Stomach (tissue), 9 donors: ENCODE data around the gene SYVN1. TPM values are rescaled to one million over a fixed set of nuclear protein-coding genes. Genes with fewer than 3 reads are reported as not detected.
"Not testable (repeated sequence)": the region's sequence is repeated elsewhere in the genome, so short reads cannot be mapped to it uniquely, and the experiment has no call there.

Source experiments
- DNase-seq, 2 donors: peaks; one replicate each; pipeline versions ENCODE4 v3.0.0 to v3.0.0-alpha.2; 2013 to 2019
- H3K27ac ChIP-seq, 5 donors: fragments of 200-600 bp in 4 of 5; sonication (generic) in 4 of 5; one replicate each; pipeline ENCODE4 v1.5.1; 2013 to 2019; ENCODE audit warnings: mild to moderate bottlenecking in 1 of 5, moderate library complexity in 1 of 5
- H3K27me3 ChIP-seq, 3 donors: fragments of 200-600 bp; sonication (generic); one replicate each; pipeline ENCODE4 v1.5.1; 2017 to 2019; ENCODE audit warnings: mixed run types in 1 of 3
- H3K36me3 ChIP-seq, 4 donors: fragments of 200-600 bp; sonication (generic); 1 replicate in 3 of 4; 2 replicates in 1 of 4; pipeline ENCODE4 v1.5.1; 2016 to 2019
- H3K4me1 ChIP-seq, 4 donors: fragments of 200-600 bp; sonication (generic); one replicate each; pipeline ENCODE4 v1.5.1; 2016 to 2019
- H3K4me3 ChIP-seq, 4 donors: fragments of 200-600 bp; sonication (generic) in 3 of 4; one replicate each; pipeline ENCODE4 v1.5.1; 2016 to 2019; ENCODE audit warnings: mild to moderate bottlenecking in 1 of 4
- H3K9me3 ChIP-seq, 4 donors: fragments of 200-600 bp; sonication (generic); one replicate each; pipeline ENCODE4 v1.5.1; 2016 to 2019
- EP300 ChIP-seq: sonication (generic); formaldehyde crosslinking; IDR thresholded peaks from one replicate; pipeline ENCODE4 v1.6.1; 2017; ENCODE audit warnings: antibody characterized with exemption
- POLR2A ChIP-seq, 4 donors: fragments of 450-650 bp; IDR thresholded peaks; one replicate each; pipeline ENCODE4 v1.6.1; 2016; ENCODE audit warnings: antibody characterized with exemption in 4 of 4, control low read depth in 2 of 4, mild to moderate bottlenecking in 1 of 4, moderate library complexity in 1 of 4
- POLR2AphosphoS5 ChIP-seq, 3 donors: sonication (generic); formaldehyde crosslinking; IDR thresholded peaks; one replicate each; pipeline ENCODE4 v1.6.1; 2016; ENCODE audit warnings: antibody characterized with exemption in 3 of 3
- WGBS, 5 donors: extraction: QIAGEN DNeasy Blood & Tissue Kit in 3 of 5; methylation state at CpG; one replicate each; pipeline versions ENCODE4 v1.1.5 to v1.1.7; 2013 to 2018; 5-methylcytosine and 5-hydroxymethylcytosine counted together
- intact Hi-C: fragments of 100-400 bp; cut with DNase I; formaldehyde crosslinking; loops from one replicate; pipeline ENCODE4 v1.15.1; 2023; ENCODE audit warnings: low total_unique reads
- polyA plus RNA-seq, 3 donors: library from polyadenylated mRNA; stranded (reverse); fragments of 200-250 nt; gene quantifications; one replicate each; pipeline ENCODE4 v1.2.3, GENCODE V29; 2013
- total RNA-seq, 5 donors: library from RNA; depleted of rRNA; stranded (reverse); fragments of >200 nt; gene quantifications; one replicate each; pipeline versions ENCODE4 v1.1.0 to v1.2.3, GENCODE V29; 2014 to 2016
- TF ChIP-seq, protein P1 (sequence below), 7 experiments: fragments of 450-650 bp in 4 of 7; fragments of 200-600 bp in 3 of 7; sonication (generic) in 3 of 7; IDR thresholded peaks; one replicate each; pipeline ENCODE4 v1.5.1; 2016 to 2019; ENCODE audit warnings: antibody characterized with exemption in 7 of 7, control low read depth in 2 of 7, mild to moderate bottlenecking in 1 of 7
- donor health status: healthy with polysubstance abuse.
- donor health status: Bipolar disorder and iron deficiency.
- donor health status: healthy.

SYVN1 gene
- total and polyA plus RNA-seq, 8 donors, result 7.2 to 75.3 (median 28.8) TPM

DNA sequence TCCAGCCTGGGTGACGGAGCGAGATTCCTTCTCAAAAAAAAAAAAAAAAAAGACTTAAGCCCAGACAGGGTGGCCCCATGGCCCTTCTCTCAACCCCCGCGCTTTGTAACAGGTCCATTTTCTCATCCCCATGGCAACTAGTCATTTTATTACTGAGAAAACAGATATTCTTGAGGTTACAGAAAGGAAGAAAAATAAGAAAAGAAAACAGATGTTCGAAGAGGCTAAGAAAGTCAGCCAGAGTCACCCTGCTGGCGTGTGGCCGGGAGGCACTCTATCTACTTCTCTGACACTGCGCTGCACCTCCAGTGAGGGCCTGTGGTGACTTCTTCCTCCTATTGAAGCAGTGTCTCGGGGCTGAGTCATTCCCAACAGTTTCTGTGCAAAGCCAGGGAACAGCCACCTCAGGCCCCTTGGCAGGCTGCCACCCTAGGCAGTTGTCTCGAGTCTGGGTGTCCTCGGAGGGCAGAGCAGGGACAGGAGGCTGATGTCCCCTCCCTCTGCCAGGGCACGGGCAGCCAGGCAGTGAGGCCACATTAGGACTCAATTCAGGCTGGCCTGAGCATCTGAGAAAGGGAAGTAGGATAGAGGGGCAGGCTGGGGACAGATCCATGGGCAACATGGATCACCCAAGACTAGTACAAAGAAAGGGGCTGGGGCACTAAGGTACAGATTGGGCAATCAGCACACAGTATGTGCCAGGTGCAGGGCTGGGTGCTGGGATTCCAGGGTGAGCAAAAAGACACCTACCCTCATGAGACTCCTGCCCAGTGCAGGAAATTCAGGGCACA, 16.4 kb upstream of the SYVN1 start:
- TF ChIP-seq, protein P1, sequence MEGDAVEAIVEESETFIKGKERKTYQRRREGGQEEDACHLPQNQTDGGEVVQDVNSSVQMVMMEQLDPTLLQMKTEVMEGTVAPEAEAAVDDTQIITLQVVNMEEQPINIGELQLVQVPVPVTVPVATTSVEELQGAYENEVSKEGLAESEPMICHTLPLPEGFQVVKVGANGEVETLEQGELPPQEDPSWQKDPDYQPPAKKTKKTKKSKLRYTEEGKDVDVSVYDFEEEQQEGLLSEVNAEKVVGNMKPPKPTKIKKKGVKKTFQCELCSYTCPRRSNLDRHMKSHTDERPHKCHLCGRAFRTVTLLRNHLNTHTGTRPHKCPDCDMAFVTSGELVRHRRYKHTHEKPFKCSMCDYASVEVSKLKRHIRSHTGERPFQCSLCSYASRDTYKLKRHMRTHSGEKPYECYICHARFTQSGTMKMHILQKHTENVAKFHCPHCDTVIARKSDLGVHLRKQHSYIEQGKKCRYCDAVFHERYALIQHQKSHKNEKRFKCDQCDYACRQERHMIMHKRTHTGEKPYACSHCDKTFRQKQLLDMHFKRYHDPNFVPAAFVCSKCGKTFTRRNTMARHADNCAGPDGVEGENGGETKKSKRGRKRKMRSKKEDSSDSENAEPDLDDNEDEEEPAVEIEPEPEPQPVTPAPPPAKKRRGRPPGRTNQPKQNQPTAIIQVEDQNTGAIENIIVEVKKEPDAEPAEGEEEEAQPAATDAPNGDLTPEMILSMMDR (IDR thresholded peaks at IDR 0.05), result no peak
- TF ChIP-seq POLR2AphosphoS5 (IDR thresholded peaks at IDR 0.05), result peak in 1 of 3 donors; percentile 49
- WGBS, 5 donors, result 21 to 40% (median 34%) methylated on average over 10 to 12 of the region's 12 CpGs
- Histone ChIP-seq H3K4me1 (peaks cover 9 to 21% (median 10%) of the 10 kb centered on the region in 4 donors), H3K9me3 (peaks cover 0 to 4% (median 1%) of the 10 kb centered on the region in 4 donors), H3K36me3 (no peaks in the 10 kb centered on the region), H3K27me3 (no peaks in the 10 kb centered on the region), H3K27ac (peak overlapping the region in 4 of 5 donors; percentile 32 to 65 (median 58)), H3K4me3 (no peak overlapping the region)
- DNase-seq, result peak; percentile 85 to 86
- intact Hi-C loops, result no loop called here

GRCh38 chr11:65150131-65150508, 15.8 kb upstream of the SYVN1 start:
- Histone ChIP-seq H3K27ac (peak overlapping the region in 4 of 5 donors; percentile 32 to 65 (median 58)), H3K4me1 (peaks cover 9 to 21% (median 10%) of the 10 kb centered on the region in 4 donors)
- WGBS, 5 donors, result 73 to 93% (median 81%) methylated on average over 10 of the region's 10 CpGs
- DNase-seq, H3K4me3 ChIP-seq, H3K27me3 ChIP-seq, intact Hi-C loops, H3K36me3 ChIP-seq, H3K9me3 ChIP-seq: not testable (repeated sequence)

- no peaks in the 10 kb centered on the region for H3K36me3 ChIP-seq
- H3K27me3 ChIP-seq, result no peaks in the 10 kb centered on the region
- peaks cover 9 to 21% (median 10%) of the 10 kb centered on the region in 4 donors for H3K4me1 ChIP-seq
- peaks cover 0 to 4% (median 1%) of the 10 kb centered on the region in 4 donors for H3K9me3 ChIP-seq
- TF ChIP-seq EP300 (no peak), POLR2AphosphoS5 (IDR thresholded peaks at IDR 0.05) (no peak), POLR2A (IDR thresholded peaks at IDR 0.05) (no peak)
- TF ChIP-seq, protein P1 (IDR thresholded peaks at IDR 0.05), result no peak
- H3K4me3 ChIP-seq, result no peak overlapping the region
- no peak for DNase-seq
- intact Hi-C loops, result no loop called here
- H3K27ac ChIP-seq, result no peak overlapping the region
- 77 to 94% (median 84%) methylated on average over 3 to 5 of the region's 5 CpGs for WGBS, 5 donors
Measured at GRCh38 chr11:65148657-65149056, 14.3 kb upstream of the SYVN1 start.

GRCh38 chr11:65147352-65148075, 13.2 kb upstream of the SYVN1 start:
- Histone ChIP-seq H3K4me1 (peaks cover 9 to 21% (median 10%) of the 10 kb centered on the region in 4 donors), H3K27ac (no peak overlapping the region), H3K36me3 (no peaks in the 10 kb centered on the region), H3K27me3 (no peaks in the 10 kb centered on the region), H3K4me3 (no peak overlapping the region), H3K9me3 (peaks cover 0 to 4% (median 1%) of the 10 kb centered on the region in 4 donors)
- TF ChIP-seq, protein P1 (IDR thresholded peaks at IDR 0.05), result no peak
- TF ChIP-seq EP300 (no peak), POLR2AphosphoS5 (IDR thresholded peaks at IDR 0.05) (no peak), POLR2A (IDR thresholded peaks at IDR 0.05) (no peak)
- WGBS, 5 donors, result 70 to 87% (median 76%) methylated on average over 2 of the region's 2 CpGs
- intact Hi-C loops, result no loop called here
- no peak for DNase-seq
